ENCODE results near the gene AUP1. TPM values are rescaled to one million over a fixed set of nuclear protein-coding genes. Genes with fewer than 3 reads are reported as not detected.

Gene AUP1
- total RNA-seq, 1 experiment from 2014 or later, result 91.5 TPM

GRCh38 chr2:74537140-74537539 lies 7.6 kb upstream of the AUP1 start:
- no peaks in the 10 kb centered on the region for H3K79me1 ChIP-seq (ENCODE audit: insufficient read depth, low read depth, low read length, poor library complexity, severe bottlenecking)
- H3K9ac ChIP-seq (ENCODE audit: extremely low read depth, insufficient read length, low read length), result no peak overlapping the region
- H3K4ac ChIP-seq (ENCODE audit: low read depth, low read length), result no peak overlapping the region
- no peaks in the 10 kb centered on the region for H3K9me3 Mint-ChIP-seq
- no peak overlapping the region for H3K27ac ChIP-seq (ENCODE audit: insufficient read length, low read depth, low read length)
- no peak overlapping the region for H4K5ac ChIP-seq (ENCODE audit: insufficient read length, low read depth, low read length)
- H3K4me2 ChIP-seq (ENCODE audit: insufficient read depth, insufficient read length, low read length), result no peak overlapping the region
- H3K27me3 Mint-ChIP-seq (ENCODE audit: low read depth), result no peaks in the 10 kb centered on the region
- H3T11ph ChIP-seq (ENCODE audit: low read length), result no peak overlapping the region
- H3K23ac ChIP-seq (ENCODE audit: insufficient read length, low read depth, low read length), result no peak overlapping the region
- no peaks in the 10 kb centered on the region for H3K23me2 ChIP-seq (ENCODE audit: insufficient read length, low read depth, low read length, poor library complexity, severe bottlenecking)
- WGBS (ENCODE audit: extremely low coverage, insufficient read length, low lambda C conversion rate), result no CpG with 5 or more reads among the region's 4 CpGs
- TF ChIP-seq CTCF (conservative IDR thresholded peaks at IDR 0.05), result no peak
- no peaks in the 10 kb centered on the region for H3K4me1 ChIP-seq (ENCODE audit: insufficient read depth, low read length)
- peaks cover 3 to 9% of the 10 kb centered on the region in 2 experiments; a peak in 1 of 4 replicates for H3K4me1 Mint-ChIP-seq
- no peak overlapping the region for H2AFZ ChIP-seq (ENCODE audit: low read length)
- H4K8ac ChIP-seq (replicated peaks; ENCODE audit: insufficient read length, low read depth, low read length), result no peak overlapping the region
- no peaks in the 10 kb centered on the region for H3K79me2 ChIP-seq (ENCODE audit: insufficient read depth, low read length)
- peaks cover 0 to 24% (median 16%) of the 10 kb centered on the region in 3 experiments; a peak in 5 of 7 replicates for H3K36me3 Mint-ChIP-seq (ENCODE audit: insufficient read depth in 1 of 3, low read depth in 3 of 3)
- H2BK5ac ChIP-seq (ENCODE audit: insufficient read length, low read length), result no peak overlapping the region
- H3K27me3 ChIP-seq (ENCODE audit: insufficient read depth, low read length), result no peaks in the 10 kb centered on the region
- no peak overlapping the region for H3K18ac ChIP-seq (ENCODE audit: insufficient read length, low read depth, low read length)
- no peaks in the 10 kb centered on the region for H3K9me3 ChIP-seq (ENCODE audit: control insufficient read depth, low read depth, low read length)
- no peaks in the 10 kb centered on the region for H4K20me1 ChIP-seq (ENCODE audit: control insufficient read depth, insufficient read depth, insufficient read length)
- H2BK120ac ChIP-seq (ENCODE audit: low read depth, low read length, poor library complexity, severe bottlenecking), result no peak overlapping the region
- no peak overlapping the region for H2BK20ac ChIP-seq (ENCODE audit: low read depth, low read length, poor library complexity, severe bottlenecking)
- H4K91ac ChIP-seq (ENCODE audit: insufficient read length, low read depth, low read length), result no peak overlapping the region
- no peak overlapping the region for H3K4me3 Mint-ChIP-seq
- H2BK15ac ChIP-seq (ENCODE audit: low read depth, low read length), result no peak overlapping the region
- H2BK12ac ChIP-seq (ENCODE audit: insufficient read length, low read depth, low read length), result no peak overlapping the region
- no peak overlapping the region for H3K56ac ChIP-seq (ENCODE audit: insufficient read length, low read depth, low read length)
- H3K14ac ChIP-seq (ENCODE audit: insufficient read depth, low read length), result no peak overlapping the region
- DNase-seq, result no peak
- H3K27ac Mint-ChIP-seq, result no peak overlapping the region
- no peak overlapping the region for H2AK5ac ChIP-seq (ENCODE audit: insufficient read length, low read length)

Measured in H9 (cell line).